Mucosa of rectum (tissue), 2 donors: ENCODE results near the gene PPM1M.

Source experiments
- H3K27ac ChIP-seq, 2 donors: one replicate each; pipeline ENCODE4 v1.7.0; 2013; ENCODE audit warnings: inconsistent platforms in 2 of 2, low read depth in 2 of 2, low read length in 2 of 2
- H3K27me3 ChIP-seq, 2 donors: one replicate each; pipeline ENCODE4 v1.7.0; 2013; ENCODE audit warnings: low read length in 2 of 2; ENCODE audit not compliant: control insufficient read depth in 2 of 2, insufficient read depth in 2 of 2
- H3K36me3 ChIP-seq, 2 donors: one replicate each; pipeline ENCODE4 v1.7.0; 2013; ENCODE audit warnings: low read length in 2 of 2; ENCODE audit not compliant: control insufficient read depth in 2 of 2, insufficient read depth in 2 of 2
- H3K4me1 ChIP-seq, 2 donors: one replicate each; pipeline ENCODE4 v1.7.0; 2013; ENCODE audit warnings: low read length in 2 of 2, mild to moderate bottlenecking in 1 of 2; ENCODE audit not compliant: control insufficient read depth in 2 of 2, insufficient read depth in 2 of 2
- H3K4me3 ChIP-seq, 2 donors: one replicate each; pipeline ENCODE4 v1.7.0; 2013; ENCODE audit warnings: low read length in 2 of 2
- H3K9ac ChIP-seq, 2 donors: one replicate each; pipeline ENCODE4 v1.7.0; 2013; ENCODE audit warnings: low read length in 2 of 2, low read depth in 1 of 2, mild to moderate bottlenecking in 1 of 2
- H3K9me3 ChIP-seq, 2 donors: one replicate each; pipeline ENCODE4 v1.7.0; 2013; ENCODE audit warnings: low read length in 2 of 2; ENCODE audit not compliant: control insufficient read depth in 2 of 2
- donor health status: healthy.
- donor health status: Normal muscosa, but diverticular disease.

The PPM1M gene

GRCh38 chr3:52216585-52217408 is 28.8 kb upstream of the PPM1M start:
- no peaks in the 10 kb centered on the region for H3K27me3 ChIP-seq
- no peaks in the 10 kb centered on the region for H3K9me3 ChIP-seq
- H3K27ac ChIP-seq = peak overlapping the region; percentile 88 to 93
- H3K36me3 ChIP-seq = peaks cover 29 to 33% of the 10 kb centered on the region in 2 donors
- peak overlapping the region; percentile 25 to 57 for H3K4me3 ChIP-seq
- peaks cover 30 to 32% of the 10 kb centered on the region in 2 donors for H3K4me1 ChIP-seq
- H3K9ac ChIP-seq = peak overlapping the region; percentile 44 to 58

DNA sequence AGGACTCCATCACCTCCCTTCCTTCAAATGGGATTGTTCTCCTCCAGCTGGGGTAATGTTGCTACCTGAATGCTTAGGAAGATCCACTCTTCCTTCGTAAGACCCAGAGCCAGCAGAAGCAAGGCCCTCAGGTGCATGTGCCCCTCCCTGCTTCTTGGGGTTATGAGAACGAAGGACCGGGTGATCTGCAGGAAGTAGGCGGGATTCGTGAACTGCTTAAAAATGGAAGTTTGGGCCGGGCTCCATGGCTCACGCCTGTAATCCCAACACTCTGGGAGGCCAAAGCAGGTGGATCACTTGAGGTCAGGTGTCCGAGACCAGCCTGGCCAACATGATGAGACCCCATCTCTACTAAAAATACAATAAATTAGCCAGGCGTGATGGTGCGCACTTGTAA is 28.2 kb upstream of the PPM1M start:
- Histone ChIP-seq H3K27ac (peak overlapping the region; percentile 88 to 93), H3K9me3 (no peaks in the 10 kb centered on the region), H3K36me3 (peaks cover 25 to 27% of the 10 kb centered on the region in 2 donors), H3K9ac (peak overlapping the region; percentile 44 to 58), H3K4me3 (peak overlapping the region; percentile 25 to 57), H3K27me3 (no peaks in the 10 kb centered on the region), H3K4me1 (peaks cover 30 to 32% of the 10 kb centered on the region in 2 donors)

GRCh38 chr3:52218026-52218425 is 27.5 kb upstream of the PPM1M start:
- Histone ChIP-seq H3K27ac (peak overlapping the region; percentile 88 to 93), H3K4me3 (no peak overlapping the region), H3K9me3 (no peaks in the 10 kb centered on the region), H3K9ac (no peak overlapping the region), H3K4me1 (peaks cover 30 to 32% of the 10 kb centered on the region in 2 donors), H3K36me3 (peaks cover 21 to 22% of the 10 kb centered on the region in 2 donors), H3K27me3 (no peaks in the 10 kb centered on the region)

DNA sequence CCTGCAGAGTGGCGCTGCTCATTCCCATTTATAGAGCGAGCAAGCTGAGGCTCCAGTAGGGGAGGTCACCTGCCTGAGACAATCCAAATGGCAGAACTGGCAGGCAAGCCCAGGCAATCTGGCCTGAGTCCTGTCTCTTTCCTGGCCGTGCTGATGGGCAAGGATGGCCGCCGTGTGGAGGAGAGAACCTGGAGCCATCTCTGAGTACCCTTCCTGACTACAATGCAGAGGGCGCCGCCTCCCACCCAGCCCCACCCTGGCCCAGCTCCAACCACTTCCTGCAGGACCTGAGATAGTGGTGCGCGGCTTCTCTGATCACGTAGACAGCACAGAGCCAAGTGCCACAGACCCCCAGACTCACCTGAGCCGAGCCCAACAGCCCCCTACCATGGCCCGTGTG is 27.1 kb upstream of the PPM1M start:
- Histone ChIP-seq H3K9ac (no peak overlapping the region), H3K4me1 (peaks cover 30 to 32% of the 10 kb centered on the region in 2 donors), H3K4me3 (no peak overlapping the region), H3K9me3 (no peaks in the 10 kb centered on the region), H3K36me3 (peaks cover 18 to 19% of the 10 kb centered on the region in 2 donors), H3K27ac (peak overlapping the region; percentile 88 to 93), H3K27me3 (no peaks in the 10 kb centered on the region)

- Histone ChIP-seq H3K4me3 (no peak overlapping the region), H3K27ac (peak overlapping the region in 1 of 2 donors; percentile 13), H3K27me3 (no peaks in the 10 kb centered on the region), H3K9me3 (no peaks in the 10 kb centered on the region), H3K36me3 (peaks cover 13 to 15% of the 10 kb centered on the region in 2 donors), H3K4me1 (peaks cover 30 to 32% of the 10 kb centered on the region in 2 donors), H3K9ac (peak overlapping the region in 1 of 2 donors; percentile 24)
Measured at GRCh38 chr3:52218937-52219650, 26.5 kb upstream of the PPM1M start.

- Histone ChIP-seq H3K27me3 (no peaks in the 10 kb centered on the region), H3K27ac (no peak overlapping the region), H3K4me1 (peaks cover 30 to 32% of the 10 kb centered on the region in 2 donors), H3K9me3 (no peaks in the 10 kb centered on the region), H3K9ac (no peak overlapping the region), H3K4me3 (no peak overlapping the region), H3K36me3 (peaks cover under 1% of the 10 kb centered on the region in 2 donors)
Measured at GRCh38 chr3:52220380-52221026, 25.1 kb upstream of the PPM1M start.

DNA sequence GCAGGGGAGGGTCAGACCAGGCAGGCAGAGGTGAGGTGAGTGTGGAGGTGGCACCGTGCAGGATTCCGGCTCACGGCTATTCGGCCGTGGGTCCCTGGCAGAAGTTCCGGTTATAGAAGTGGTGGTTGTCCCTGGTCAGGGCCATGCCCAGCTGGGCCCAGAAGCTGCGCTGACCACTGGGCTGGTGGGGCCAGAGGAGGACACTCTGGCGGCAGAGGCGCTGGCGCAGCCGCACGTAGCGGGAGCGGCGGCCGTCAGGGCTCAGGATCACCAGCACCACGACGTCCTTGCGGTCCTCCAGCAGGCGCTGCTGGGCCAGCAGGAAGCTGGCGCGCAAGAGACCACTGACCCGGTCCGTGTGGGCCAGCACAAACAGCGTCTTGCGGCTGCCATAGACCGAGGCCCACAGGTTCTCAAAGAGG is 24.4 kb upstream of the PPM1M start:
- no peak overlapping the region for H3K27ac ChIP-seq
- H3K9me3 ChIP-seq = no peaks in the 10 kb centered on the region
- no peaks in the 10 kb centered on the region for H3K36me3 ChIP-seq
- H3K27me3 ChIP-seq = no peaks in the 10 kb centered on the region
- no peak overlapping the region for H3K4me3 ChIP-seq
- no peak overlapping the region for H3K9ac ChIP-seq
- H3K4me1 ChIP-seq = peaks cover 29 to 32% of the 10 kb centered on the region in 2 donors

GRCh38 chr3:52221563-52222318 is 23.8 kb upstream of the PPM1M start:
- H3K4me3 ChIP-seq = no peak overlapping the region
- H3K4me1 ChIP-seq = peaks cover 23 to 26% of the 10 kb centered on the region in 2 donors
- no peaks in the 10 kb centered on the region for H3K9me3 ChIP-seq
- H3K27ac ChIP-seq = no peak overlapping the region
- H3K9ac ChIP-seq = no peak overlapping the region
- H3K27me3 ChIP-seq = no peaks in the 10 kb centered on the region
- no peaks in the 10 kb centered on the region for H3K36me3 ChIP-seq

DNA sequence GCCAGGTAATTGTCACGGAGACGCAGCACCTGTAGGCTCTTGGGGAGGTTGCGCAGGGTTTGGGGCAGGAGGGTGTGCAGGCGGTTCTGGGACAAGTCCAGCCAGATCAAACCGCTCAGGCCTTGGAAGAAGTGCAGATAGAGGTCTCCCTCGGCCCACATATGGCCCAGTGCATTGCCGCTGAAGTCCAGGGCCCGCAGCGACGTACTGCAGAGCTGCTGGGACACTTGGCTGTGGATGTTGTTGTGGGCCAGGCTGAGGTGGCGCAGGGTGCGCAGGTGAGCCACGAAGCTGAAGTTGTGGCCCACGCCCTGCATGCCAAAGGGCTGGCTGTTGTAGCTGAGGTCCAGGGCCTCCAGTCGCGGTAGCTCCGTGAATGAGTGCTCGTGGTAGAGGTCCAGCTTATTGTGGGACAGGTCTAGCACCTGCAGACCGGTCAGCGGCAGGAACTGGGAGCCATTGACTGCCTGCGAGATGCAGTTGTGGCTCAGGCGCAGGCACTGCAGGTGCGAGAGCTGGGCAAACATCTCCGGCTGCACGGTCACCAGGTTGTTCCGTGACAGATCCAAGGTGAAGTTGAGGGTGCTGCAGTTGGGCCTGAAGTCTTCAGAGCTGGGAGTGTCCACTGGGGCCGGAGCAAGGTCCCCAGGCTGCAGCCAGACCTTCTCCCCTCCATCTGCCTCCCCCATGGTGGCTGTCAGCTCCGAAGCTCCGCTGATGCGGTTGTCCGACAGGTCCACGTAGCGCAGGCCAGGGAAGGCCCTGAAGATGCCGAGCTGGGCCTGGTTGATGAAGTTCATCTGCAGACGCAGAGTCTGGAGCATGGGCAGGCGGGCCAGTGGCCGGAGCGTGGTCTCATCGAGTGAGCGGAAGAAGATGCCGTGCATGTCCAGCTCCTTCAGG is 23.0 kb upstream of the PPM1M start:
- peaks cover 15 to 18% of the 10 kb centered on the region in 2 donors for H3K4me1 ChIP-seq
- H3K4me3 ChIP-seq = no peak overlapping the region
- no peak overlapping the region for H3K27ac ChIP-seq
- no peak overlapping the region for H3K9ac ChIP-seq
- no peaks in the 10 kb centered on the region for H3K27me3 ChIP-seq
- peaks cover 0 to 2% of the 10 kb centered on the region in 2 donors for H3K36me3 ChIP-seq
- H3K9me3 ChIP-seq = no peaks in the 10 kb centered on the region
